Measurements from ENCODE around the gene GRAMD2B.
"Not testable (repeated sequence)": the region's sequence is repeated elsewhere in the genome, so short reads cannot be mapped to it uniquely, and the experiment has no call there.

The GRAMD2B gene

DNA sequence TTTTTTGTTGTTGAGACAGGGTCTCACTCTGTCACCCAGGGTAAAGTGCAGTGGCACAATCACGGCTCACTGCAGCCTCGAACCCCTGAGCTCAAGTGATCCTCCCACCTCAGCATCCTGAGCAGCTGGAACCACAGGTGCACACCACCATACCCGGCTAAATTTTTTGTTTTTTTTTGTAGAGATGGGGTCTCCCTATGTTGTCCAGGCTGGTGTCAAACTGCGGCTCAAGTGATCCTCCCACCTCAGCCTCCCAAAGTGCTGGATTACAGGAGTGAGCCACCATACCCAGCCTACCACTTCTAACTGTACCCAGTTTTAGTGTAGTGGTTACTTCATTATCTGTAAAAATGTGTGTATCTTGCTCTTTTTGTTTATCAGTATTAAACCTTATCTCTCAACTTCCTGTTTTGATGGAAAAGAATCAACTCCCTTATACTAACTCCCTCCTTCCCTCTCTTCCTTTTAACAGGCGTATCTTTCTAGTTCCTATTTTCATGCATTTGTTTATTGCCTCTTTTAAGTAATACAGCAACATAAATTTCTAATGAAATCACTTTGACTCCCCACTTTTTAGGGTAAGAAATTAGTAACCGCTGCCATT lies 33.1 kb downstream of the GRAMD2B start:
- Histone ChIP-seq H3K27ac (ENCODE audit: low read depth in 2 of 2, low read length in 2 of 2) (no peak overlapping the region), H3K9me3 (ENCODE audit: control insufficient read depth in 2 of 2, low read length in 2 of 2) (no peaks in the 10 kb centered on the region), H3K27me3 (ENCODE audit: control insufficient read depth in 2 of 2, insufficient read depth in 2 of 2, low read length in 2 of 2) (no peaks in the 10 kb centered on the region), H3K9ac (ENCODE audit: low read depth in 1 of 2, low read length in 2 of 2) (no peak overlapping the region), H3K4me3 (ENCODE audit: low read length in 2 of 2) (no peak overlapping the region), H3K4me1 (ENCODE audit: control insufficient read depth in 2 of 2, insufficient read depth in 2 of 2, low read length in 2 of 2) (peaks cover 2 to 8% of the 10 kb centered on the region in 2 donors), H3K36me3 (ENCODE audit: control insufficient read depth in 2 of 2, insufficient read depth in 2 of 2, low read length in 2 of 2) (peaks cover 6 to 7% of the 10 kb centered on the region in 2 donors)

DNA sequence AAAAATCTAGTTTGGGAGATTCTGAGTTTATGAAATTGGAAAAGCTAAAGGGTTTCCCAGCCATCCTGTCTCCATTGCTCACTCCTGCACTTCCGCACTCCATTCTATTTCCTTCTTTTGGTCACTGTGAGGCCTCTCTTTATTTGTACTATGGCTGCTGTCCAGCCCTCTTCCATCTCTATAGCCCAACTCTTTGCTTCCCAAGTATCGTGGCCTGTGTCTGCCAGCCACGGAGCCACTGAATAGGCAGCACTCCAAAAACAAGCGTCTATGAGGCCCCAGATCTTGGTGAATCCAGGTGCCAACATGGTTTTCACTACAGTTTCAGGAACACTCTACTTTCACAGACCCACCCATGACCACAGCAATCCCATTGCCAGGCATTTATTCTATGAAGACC lies 37.2 kb downstream of the GRAMD2B start:
- Histone ChIP-seq H3K9me3 (ENCODE audit: control insufficient read depth in 2 of 2, low read length in 2 of 2) (no peaks in the 10 kb centered on the region), H3K4me3 (ENCODE audit: low read length in 2 of 2) (no peak overlapping the region), H3K4me1 (ENCODE audit: control insufficient read depth in 2 of 2, insufficient read depth in 2 of 2, low read length in 2 of 2) (peaks cover 5 to 20% of the 10 kb centered on the region in 2 donors), H3K36me3 (ENCODE audit: control insufficient read depth in 2 of 2, insufficient read depth in 2 of 2, low read length in 2 of 2) (peaks cover 0 to 6% of the 10 kb centered on the region in 2 donors), H3K27me3 (ENCODE audit: control insufficient read depth in 2 of 2, insufficient read depth in 2 of 2, low read length in 2 of 2) (no peaks in the 10 kb centered on the region), H3K9ac (ENCODE audit: low read depth in 1 of 2, low read length in 2 of 2) (no peak overlapping the region), H3K27ac (ENCODE audit: low read depth in 2 of 2, low read length in 2 of 2) (no peak overlapping the region)

GRCh38 chr5:126460977-126461376 lies 37.8 kb downstream of the GRAMD2B start:
- no peak overlapping the region for H3K27ac ChIP-seq (ENCODE audit: low read depth in 2 of 2, low read length in 2 of 2)
- H3K9me3 ChIP-seq (ENCODE audit: control insufficient read depth in 2 of 2, low read length in 2 of 2): no peaks in the 10 kb centered on the region

GRCh38 chr5:126461838-126462237 lies 38.6 kb downstream of the GRAMD2B start:
- no peak overlapping the region for H3K4me3 ChIP-seq (ENCODE audit: low read length in 2 of 2)
- no peak overlapping the region for H3K27ac ChIP-seq (ENCODE audit: low read depth in 2 of 2, low read length in 2 of 2)
- H3K9ac ChIP-seq (ENCODE audit: low read depth in 1 of 2, low read length in 2 of 2): no peak overlapping the region
- peaks cover 4 to 6% of the 10 kb centered on the region in 2 donors for H3K36me3 ChIP-seq (ENCODE audit: control insufficient read depth in 2 of 2, insufficient read depth in 2 of 2, low read length in 2 of 2)
- H3K27me3 ChIP-seq (ENCODE audit: control insufficient read depth in 2 of 2, insufficient read depth in 2 of 2, low read length in 2 of 2): no peaks in the 10 kb centered on the region
- H3K4me1 ChIP-seq (ENCODE audit: control insufficient read depth in 2 of 2, insufficient read depth in 2 of 2, low read length in 2 of 2): peaks cover 5 to 22% of the 10 kb centered on the region in 2 donors
- H3K9me3 ChIP-seq (ENCODE audit: control insufficient read depth in 2 of 2, low read length in 2 of 2): no peaks in the 10 kb centered on the region

More at GRCh38 chr5:126460977-126461376, 37.8 kb downstream of the GRAMD2B start:
- no peaks in the 10 kb centered on the region for H3K27me3 ChIP-seq (ENCODE audit: control insufficient read depth in 2 of 2, insufficient read depth in 2 of 2, low read length in 2 of 2)
- no peak overlapping the region for H3K4me3 ChIP-seq (ENCODE audit: low read length in 2 of 2)
- no peak overlapping the region for H3K9ac ChIP-seq (ENCODE audit: low read depth in 1 of 2, low read length in 2 of 2)
- H3K4me1 ChIP-seq (ENCODE audit: control insufficient read depth in 2 of 2, insufficient read depth in 2 of 2, low read length in 2 of 2): peaks cover 5 to 22% of the 10 kb centered on the region in 2 donors
- peaks cover 0 to 6% of the 10 kb centered on the region in 2 donors for H3K36me3 ChIP-seq (ENCODE audit: control insufficient read depth in 2 of 2, insufficient read depth in 2 of 2, low read length in 2 of 2)

- peaks cover 5 to 22% of the 10 kb centered on the region in 2 donors for H3K4me1 ChIP-seq (ENCODE audit: control insufficient read depth in 2 of 2, insufficient read depth in 2 of 2, low read length in 2 of 2)
- peaks cover 7 to 8% of the 10 kb centered on the region in 2 donors for H3K36me3 ChIP-seq (ENCODE audit: control insufficient read depth in 2 of 2, insufficient read depth in 2 of 2, low read length in 2 of 2)
- no peaks in the 10 kb centered on the region for H3K27me3 ChIP-seq (ENCODE audit: control insufficient read depth in 2 of 2, insufficient read depth in 2 of 2, low read length in 2 of 2)
- H3K4me3 ChIP-seq (ENCODE audit: low read length in 2 of 2): no peak overlapping the region
- H3K9me3 ChIP-seq (ENCODE audit: control insufficient read depth in 2 of 2, low read length in 2 of 2): no peaks in the 10 kb centered on the region
- no peak overlapping the region for H3K27ac ChIP-seq (ENCODE audit: low read depth in 2 of 2, low read length in 2 of 2)
- no peak overlapping the region for H3K9ac ChIP-seq (ENCODE audit: low read depth in 1 of 2, low read length in 2 of 2)
These were observed 39.2 kb downstream of the GRAMD2B start for GRCh38 chr5:126462239-126463014.

DNA sequence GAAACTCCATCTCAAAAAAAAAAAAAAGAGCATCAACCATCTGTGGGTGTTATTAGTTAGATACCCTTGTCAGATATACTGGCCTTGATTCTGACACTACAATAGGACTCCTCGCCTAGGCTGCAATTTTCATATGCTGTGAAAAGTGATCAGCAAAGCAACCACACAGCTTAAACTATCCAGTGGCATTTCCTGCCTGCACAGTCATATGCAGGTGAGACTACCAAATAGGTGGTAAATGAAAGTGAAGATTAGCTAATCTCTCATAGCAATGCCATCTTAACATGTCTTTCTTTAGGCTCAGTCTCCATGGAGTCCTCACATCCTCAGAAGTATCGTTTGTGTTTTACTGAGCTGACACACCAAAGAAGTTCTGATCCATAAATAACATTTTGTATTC lies 40.8 kb downstream of the GRAMD2B start:
- Histone ChIP-seq H3K27me3 (ENCODE audit: control insufficient read depth in 2 of 2, insufficient read depth in 2 of 2, low read length in 2 of 2) (no peaks in the 10 kb centered on the region), H3K9me3 (ENCODE audit: control insufficient read depth in 2 of 2, low read length in 2 of 2) (no peaks in the 10 kb centered on the region), H3K36me3 (ENCODE audit: control insufficient read depth in 2 of 2, insufficient read depth in 2 of 2, low read length in 2 of 2) (peaks cover 2 to 10% of the 10 kb centered on the region in 2 donors), H3K27ac (ENCODE audit: low read depth in 2 of 2, low read length in 2 of 2) (no peak overlapping the region), H3K4me1 (ENCODE audit: control insufficient read depth in 2 of 2, insufficient read depth in 2 of 2, low read length in 2 of 2) (peaks cover 5 to 22% of the 10 kb centered on the region in 2 donors), H3K4me3 (ENCODE audit: low read length in 2 of 2) (no peak overlapping the region), H3K9ac (ENCODE audit: low read depth in 1 of 2, low read length in 2 of 2) (no peak overlapping the region)

- Histone ChIP-seq H3K9ac (ENCODE audit: low read depth in 1 of 2, low read length in 2 of 2) (peak overlapping the region in 1 of 2 donors; percentile 9), H3K27me3 (ENCODE audit: control insufficient read depth in 2 of 2, insufficient read depth in 2 of 2, low read length in 2 of 2) (no peaks in the 10 kb centered on the region), H3K4me1 (ENCODE audit: control insufficient read depth in 2 of 2, insufficient read depth in 2 of 2, low read length in 2 of 2) (peaks cover 5 to 22% of the 10 kb centered on the region in 2 donors), H3K4me3 (ENCODE audit: low read length in 2 of 2) (no peak overlapping the region), H3K9me3 (ENCODE audit: control insufficient read depth in 2 of 2, low read length in 2 of 2) (no peaks in the 10 kb centered on the region), H3K36me3 (ENCODE audit: control insufficient read depth in 2 of 2, insufficient read depth in 2 of 2, low read length in 2 of 2) (peaks cover 2 to 13% of the 10 kb centered on the region in 2 donors), H3K27ac (ENCODE audit: low read depth in 2 of 2, low read length in 2 of 2) (peak overlapping the region in 1 of 2 donors; percentile 16)
These were observed 41.8 kb downstream of the GRAMD2B start for GRCh38 chr5:126464959-126465358.

GRCh38 chr5:126468091-126468490 lies 44.9 kb downstream of the GRAMD2B start:
- H3K4me3 ChIP-seq (ENCODE audit: low read length in 2 of 2): no peak overlapping the region
- no peaks in the 10 kb centered on the region for H3K9me3 ChIP-seq (ENCODE audit: control insufficient read depth in 2 of 2, low read length in 2 of 2)
- H3K27me3 ChIP-seq (ENCODE audit: control insufficient read depth in 2 of 2, insufficient read depth in 2 of 2, low read length in 2 of 2): no peaks in the 10 kb centered on the region
- H3K4me1 ChIP-seq (ENCODE audit: control insufficient read depth in 2 of 2, insufficient read depth in 2 of 2, low read length in 2 of 2): peaks cover 5 to 15% of the 10 kb centered on the region in 2 donors
- H3K9ac ChIP-seq (ENCODE audit: low read depth in 1 of 2, low read length in 2 of 2): no peak overlapping the region
- H3K36me3 ChIP-seq (ENCODE audit: control insufficient read depth in 2 of 2, insufficient read depth in 2 of 2, low read length in 2 of 2): peaks cover 18 to 35% of the 10 kb centered on the region in 2 donors
- H3K27ac ChIP-seq (ENCODE audit: low read depth in 2 of 2, low read length in 2 of 2): no peak overlapping the region

DNA sequence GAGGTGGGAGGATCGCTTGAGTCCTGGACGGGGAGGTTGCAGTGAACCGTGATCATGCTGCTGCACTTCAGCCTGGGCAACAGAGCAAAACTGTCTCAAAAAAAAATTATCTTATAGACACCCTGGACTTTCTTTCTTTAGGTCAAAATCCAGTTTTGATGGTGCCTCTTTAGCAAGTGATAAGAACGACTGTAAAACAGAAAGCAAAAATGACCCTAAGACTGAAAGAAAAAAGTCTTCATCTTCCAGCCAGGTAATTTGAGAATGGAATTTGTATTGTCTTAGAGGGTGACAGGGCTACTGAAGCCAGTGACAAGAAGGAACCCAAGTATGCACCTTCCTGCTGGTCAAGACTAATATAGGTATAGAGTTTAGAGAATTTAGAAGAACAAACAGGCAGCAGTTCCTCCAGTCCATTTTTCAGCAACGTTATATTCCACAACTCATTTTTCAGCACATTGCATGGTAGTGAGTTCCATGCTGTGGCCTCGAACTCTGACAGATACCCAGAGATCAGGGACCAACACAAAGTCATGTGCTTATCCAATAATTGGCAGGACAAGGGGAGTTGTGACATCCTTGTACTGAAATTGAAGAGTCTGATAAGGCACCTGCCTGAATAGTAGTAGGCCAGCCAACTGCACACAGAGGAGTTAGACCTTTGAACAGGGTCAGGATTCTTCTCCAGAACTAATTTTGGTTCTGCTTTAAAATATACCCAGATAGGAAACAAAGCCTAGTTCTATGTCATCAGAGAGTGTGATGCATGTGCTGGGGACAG lies 46.5 kb downstream of the GRAMD2B start:
- H3K4me1 ChIP-seq (ENCODE audit: control insufficient read depth in 2 of 2, insufficient read depth in 2 of 2, low read length in 2 of 2): peaks cover 0 to 8% of the 10 kb centered on the region in 2 donors
- peaks cover 32 to 46% of the 10 kb centered on the region in 2 donors for H3K36me3 ChIP-seq (ENCODE audit: control insufficient read depth in 2 of 2, insufficient read depth in 2 of 2, low read length in 2 of 2)
- no peaks in the 10 kb centered on the region for H3K27me3 ChIP-seq (ENCODE audit: control insufficient read depth in 2 of 2, insufficient read depth in 2 of 2, low read length in 2 of 2)
- no peaks in the 10 kb centered on the region for H3K9me3 ChIP-seq (ENCODE audit: control insufficient read depth in 2 of 2, low read length in 2 of 2)
- no peak overlapping the region for H3K9ac ChIP-seq (ENCODE audit: low read depth in 1 of 2, low read length in 2 of 2)
- no peak overlapping the region for H3K4me3 ChIP-seq (ENCODE audit: low read length in 2 of 2)
- H3K27ac ChIP-seq (ENCODE audit: low read depth in 2 of 2, low read length in 2 of 2): no peak overlapping the region

- H3K36me3 ChIP-seq (ENCODE audit: control insufficient read depth in 2 of 2, insufficient read depth in 2 of 2, low read length in 2 of 2): peaks cover 33 to 48% of the 10 kb centered on the region in 2 donors
- not testable (repeated sequence) for H3K27me3 ChIP-seq (ENCODE audit: control insufficient read depth in 2 of 2, insufficient read depth in 2 of 2, low read length in 2 of 2); H3K4me3 ChIP-seq (ENCODE audit: low read length in 2 of 2); H3K9ac ChIP-seq (ENCODE audit: low read depth in 1 of 2, low read length in 2 of 2); H3K9me3 ChIP-seq (ENCODE audit: control insufficient read depth in 2 of 2, low read length in 2 of 2); H3K27ac ChIP-seq (ENCODE audit: low read depth in 2 of 2, low read length in 2 of 2); H3K4me1 ChIP-seq (ENCODE audit: control insufficient read depth in 2 of 2, insufficient read depth in 2 of 2, low read length in 2 of 2)
These were observed 47.3 kb downstream of the GRAMD2B start for GRCh38 chr5:126470529-126470928.
